Measurements from ENCODE around the gene MINDY2. TPM values are rescaled to one million over a fixed set of nuclear protein-coding genes. Genes with fewer than 3 reads are reported as not detected.
A peak's percentile ranks its signal among the peaks of the same experiment; 100 is the strongest.

Gene MINDY2
- total RNA-seq, 1 donor: 19.9 TPM

DNA sequence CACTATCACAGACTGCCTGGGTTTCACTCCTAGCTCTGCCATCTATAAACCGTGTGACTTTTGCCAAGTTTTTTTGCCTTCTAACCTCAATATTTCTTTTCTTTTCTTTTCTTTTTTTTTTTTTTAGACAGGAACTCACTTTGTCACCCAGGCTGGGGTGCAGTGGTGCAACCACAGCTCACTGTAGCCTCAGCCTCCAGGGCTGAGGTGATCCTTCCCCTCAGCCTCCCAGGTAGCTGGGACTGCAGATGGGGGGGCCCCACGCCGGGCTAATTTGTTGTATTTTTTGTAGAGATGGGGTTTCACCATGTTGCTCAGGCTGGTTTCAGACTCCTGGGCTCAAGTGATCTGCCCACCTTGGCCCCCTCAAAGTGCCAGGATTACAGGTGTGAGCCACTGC lies 18.4 kb upstream of the MINDY2 start:
- Histone ChIP-seq H3K36me3 (ENCODE audit: insufficient read depth, low read length) (no peaks in the 10 kb centered on the region), H3K4me2 (ENCODE audit: insufficient read depth, low read length) (no peak overlapping the region), H3K79me2 (ENCODE audit: insufficient read depth, low read length) (peaks cover 13% of the 10 kb centered on the region), H3K4me3 (ENCODE audit: insufficient read depth, low read length) (no peak overlapping the region), H3K27me3 (ENCODE audit: insufficient read depth, low read length) (no peaks in the 10 kb centered on the region), H3K27ac (ENCODE audit: low read depth, low read length) (no peak overlapping the region), H2AFZ (ENCODE audit: low read length) (no peak overlapping the region), H3K4me1 (ENCODE audit: insufficient read depth, low read length) (peaks cover 4% of the 10 kb centered on the region), H4K20me1 (ENCODE audit: insufficient read depth, low read length) (peaks cover 6% of the 10 kb centered on the region), H3K9me3 (ENCODE audit: low read depth, low read length) (no peaks in the 10 kb centered on the region)
- TF ChIP-seq, protein P1, sequence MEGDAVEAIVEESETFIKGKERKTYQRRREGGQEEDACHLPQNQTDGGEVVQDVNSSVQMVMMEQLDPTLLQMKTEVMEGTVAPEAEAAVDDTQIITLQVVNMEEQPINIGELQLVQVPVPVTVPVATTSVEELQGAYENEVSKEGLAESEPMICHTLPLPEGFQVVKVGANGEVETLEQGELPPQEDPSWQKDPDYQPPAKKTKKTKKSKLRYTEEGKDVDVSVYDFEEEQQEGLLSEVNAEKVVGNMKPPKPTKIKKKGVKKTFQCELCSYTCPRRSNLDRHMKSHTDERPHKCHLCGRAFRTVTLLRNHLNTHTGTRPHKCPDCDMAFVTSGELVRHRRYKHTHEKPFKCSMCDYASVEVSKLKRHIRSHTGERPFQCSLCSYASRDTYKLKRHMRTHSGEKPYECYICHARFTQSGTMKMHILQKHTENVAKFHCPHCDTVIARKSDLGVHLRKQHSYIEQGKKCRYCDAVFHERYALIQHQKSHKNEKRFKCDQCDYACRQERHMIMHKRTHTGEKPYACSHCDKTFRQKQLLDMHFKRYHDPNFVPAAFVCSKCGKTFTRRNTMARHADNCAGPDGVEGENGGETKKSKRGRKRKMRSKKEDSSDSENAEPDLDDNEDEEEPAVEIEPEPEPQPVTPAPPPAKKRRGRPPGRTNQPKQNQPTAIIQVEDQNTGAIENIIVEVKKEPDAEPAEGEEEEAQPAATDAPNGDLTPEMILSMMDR (IDR thresholded peaks at IDR 0.05; ENCODE audit: extremely low read depth, low read depth, low read length): no peak
- DNase-seq (ENCODE audit: insufficient read length, low spot score, missing footprints): no peak

DNA sequence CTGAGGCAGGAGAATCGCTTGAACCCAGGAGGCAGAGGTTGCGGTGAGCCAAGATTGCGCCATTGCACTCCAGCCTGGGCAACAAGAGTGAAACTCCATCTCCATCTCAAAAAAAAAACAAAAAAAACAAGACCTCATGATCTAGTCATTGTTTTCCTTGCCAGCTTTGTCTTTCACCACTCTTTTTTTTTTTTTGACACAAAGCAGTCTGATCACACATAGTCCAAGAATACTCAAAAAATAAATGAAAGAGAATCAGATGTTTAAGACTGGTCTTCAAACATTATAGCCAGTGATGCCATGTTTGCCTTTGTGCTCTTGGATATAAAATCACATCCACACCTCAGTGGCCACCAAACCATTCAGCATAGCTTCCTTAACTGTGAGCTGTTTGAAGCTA lies 15.8 kb upstream of the MINDY2 start:
- Histone ChIP-seq H3K27ac (ENCODE audit: low read depth, low read length) (no peak overlapping the region), H3K36me3 (ENCODE audit: insufficient read depth, low read length) (no peaks in the 10 kb centered on the region), H3K9me3 (ENCODE audit: low read depth, low read length) (no peaks in the 10 kb centered on the region), H3K79me2 (ENCODE audit: insufficient read depth, low read length) (no peaks in the 10 kb centered on the region), H3K4me1 (ENCODE audit: insufficient read depth, low read length) (peaks cover 3% of the 10 kb centered on the region), H3K4me2 (ENCODE audit: insufficient read depth, low read length) (no peak overlapping the region), H4K20me1 (ENCODE audit: insufficient read depth, low read length) (no peaks in the 10 kb centered on the region), H2AFZ (ENCODE audit: low read length) (no peak overlapping the region), H3K27me3 (ENCODE audit: insufficient read depth, low read length) (no peaks in the 10 kb centered on the region), H3K4me3 (ENCODE audit: insufficient read depth, low read length) (no peak overlapping the region)
- DNase-seq (ENCODE audit: insufficient read length, low spot score, missing footprints): no peak
- TF ChIP-seq, protein P1 (IDR thresholded peaks at IDR 0.05; ENCODE audit: extremely low read depth, low read depth, low read length): no peak

DNA sequence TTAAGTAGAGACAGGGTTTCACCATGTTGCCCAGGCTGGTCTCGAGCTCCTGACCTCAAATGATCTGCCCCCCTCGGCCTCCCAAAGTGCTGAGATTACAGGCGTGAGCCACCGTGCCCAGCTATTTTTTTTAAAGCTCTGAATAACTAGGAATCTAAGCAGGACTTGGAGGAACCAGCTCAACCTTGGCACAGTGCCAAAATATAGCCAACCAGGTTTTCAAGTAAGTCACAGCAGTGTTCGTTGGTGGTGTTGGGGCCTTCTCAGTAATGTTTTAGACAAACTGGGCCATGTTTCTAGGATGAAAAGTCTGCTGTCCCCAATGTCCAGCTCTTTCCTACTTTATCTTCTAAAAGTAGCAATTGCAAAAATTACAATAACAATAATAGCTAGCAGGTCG lies 15.1 kb upstream of the MINDY2 start:
- H3K36me3 ChIP-seq (ENCODE audit: insufficient read depth, low read length): no peaks in the 10 kb centered on the region
- H3K4me1 ChIP-seq (ENCODE audit: insufficient read depth, low read length): no peaks in the 10 kb centered on the region
- no peaks in the 10 kb centered on the region for H3K9me3 ChIP-seq (ENCODE audit: low read depth, low read length)
- no peaks in the 10 kb centered on the region for H3K79me2 ChIP-seq (ENCODE audit: insufficient read depth, low read length)
- TF ChIP-seq, protein P1 (IDR thresholded peaks at IDR 0.05; ENCODE audit: extremely low read depth, low read depth, low read length): no peak
- H3K4me2 ChIP-seq (ENCODE audit: insufficient read depth, low read length): no peak overlapping the region
- no peaks in the 10 kb centered on the region for H4K20me1 ChIP-seq (ENCODE audit: insufficient read depth, low read length)
- no peak overlapping the region for H3K4me3 ChIP-seq (ENCODE audit: insufficient read depth, low read length)
- H3K27me3 ChIP-seq (ENCODE audit: insufficient read depth, low read length): no peaks in the 10 kb centered on the region
- H3K27ac ChIP-seq (ENCODE audit: low read depth, low read length): no peak overlapping the region
- no peak overlapping the region for H2AFZ ChIP-seq (ENCODE audit: low read length)
- no peak for DNase-seq (ENCODE audit: insufficient read length, low spot score, missing footprints)

DNA sequence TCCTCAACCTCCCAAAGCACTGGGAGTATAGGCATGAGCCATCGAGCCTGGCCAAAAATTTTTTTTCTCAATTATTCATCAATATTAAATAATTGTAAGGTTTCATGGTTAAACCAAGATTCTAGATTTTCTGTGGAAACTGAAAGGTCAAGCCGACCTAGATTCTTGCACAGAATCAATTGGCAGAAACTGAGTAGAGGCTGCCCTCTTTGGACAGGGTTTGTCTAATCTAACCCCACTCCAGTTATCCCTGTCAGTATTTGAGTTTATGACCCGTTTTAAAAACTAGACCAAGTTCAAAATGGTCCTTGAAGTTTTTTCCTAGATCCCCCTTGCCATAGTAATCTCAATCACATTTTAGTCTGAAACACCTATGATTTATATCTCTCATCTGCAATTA lies 13.0 kb upstream of the MINDY2 start:
- no peaks in the 10 kb centered on the region for H4K20me1 ChIP-seq (ENCODE audit: insufficient read depth, low read length)
- H3K4me3 ChIP-seq (ENCODE audit: insufficient read depth, low read length): no peak overlapping the region
- H3K9me3 ChIP-seq (ENCODE audit: low read depth, low read length): no peaks in the 10 kb centered on the region
- TF ChIP-seq, protein P1 (IDR thresholded peaks at IDR 0.05; ENCODE audit: extremely low read depth, low read depth, low read length): peak; percentile 54
- no peak overlapping the region for H3K27ac ChIP-seq (ENCODE audit: low read depth, low read length)
- no peaks in the 10 kb centered on the region for H3K4me1 ChIP-seq (ENCODE audit: insufficient read depth, low read length)
- no peak overlapping the region for H2AFZ ChIP-seq (ENCODE audit: low read length)
- H3K4me2 ChIP-seq (ENCODE audit: insufficient read depth, low read length): no peak overlapping the region
- no peaks in the 10 kb centered on the region for H3K79me2 ChIP-seq (ENCODE audit: insufficient read depth, low read length)
- DNase-seq (ENCODE audit: insufficient read length, low spot score, missing footprints): peak; percentile 5
- no peaks in the 10 kb centered on the region for H3K36me3 ChIP-seq (ENCODE audit: insufficient read depth, low read length)
- H3K27me3 ChIP-seq (ENCODE audit: insufficient read depth, low read length): no peaks in the 10 kb centered on the region
